ENCODE data around the gene ASS1. TPM values are rescaled to one million over a fixed set of nuclear protein-coding genes. Genes with fewer than 3 reads are reported as not detected.

ASS1 gene
- total RNA-seq, 1 donor from 2014 or later = 117 TPM

Other genes with a start within 250 kb of the ASS1 start
- gene HMCN2, start 179.2 kb upstream of the ASS1 start, total RNA-seq = 1.6 and 3.2 TPM in 2 replicates
- 57.6 and 64.6 TPM in 2 replicates for gene FUBP3, start 134.6 kb downstream of the ASS1 start, total RNA-seq
- gene PRDM12, start 219.6 kb downstream of the ASS1 start, total RNA-seq = 0.23 and 0.38 TPM in 2 replicates
- 21.0 and 28.1 TPM in 2 replicates for gene EXOSC2, start 248.8 kb downstream of the ASS1 start, total RNA-seq

Data from astrocyte (in vitro differentiated cells and primary cell).